GM21515 (cell line): Measurements from ENCODE around the gene ANGPTL3.
A peak's percentile ranks its signal among the peaks of the same experiment; 100 is the strongest.

Source experiments
- ATAC-seq: cut with Tn5 transposase; IDR thresholded peaks from one replicate; pipeline ENCODE4 v1.9.1; 2021; ENCODE audit not compliant: unreplicated experiment

The ANGPTL3 gene

DNA sequence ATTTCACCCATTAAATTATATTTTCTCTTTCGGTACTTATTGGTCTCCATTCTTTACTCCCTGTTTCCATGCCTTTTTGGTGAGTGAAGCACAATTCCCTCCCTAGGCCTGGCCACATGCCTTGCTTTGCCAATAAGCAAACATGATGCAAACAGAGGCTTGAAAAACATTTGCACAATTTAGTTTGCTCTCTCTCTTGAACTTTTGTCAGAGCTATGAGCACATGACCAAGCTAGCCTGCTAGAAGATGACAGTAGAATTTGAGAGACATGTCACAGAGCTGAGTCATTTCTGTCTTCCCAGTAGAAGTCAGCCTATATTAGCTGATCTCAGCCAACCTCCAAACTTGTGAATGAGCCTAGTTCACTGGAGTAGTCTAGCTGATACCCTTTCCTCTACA lies 24.6 kb downstream of the ANGPTL3 start:
- peak; percentile 86 for ATAC-seq

DNA sequence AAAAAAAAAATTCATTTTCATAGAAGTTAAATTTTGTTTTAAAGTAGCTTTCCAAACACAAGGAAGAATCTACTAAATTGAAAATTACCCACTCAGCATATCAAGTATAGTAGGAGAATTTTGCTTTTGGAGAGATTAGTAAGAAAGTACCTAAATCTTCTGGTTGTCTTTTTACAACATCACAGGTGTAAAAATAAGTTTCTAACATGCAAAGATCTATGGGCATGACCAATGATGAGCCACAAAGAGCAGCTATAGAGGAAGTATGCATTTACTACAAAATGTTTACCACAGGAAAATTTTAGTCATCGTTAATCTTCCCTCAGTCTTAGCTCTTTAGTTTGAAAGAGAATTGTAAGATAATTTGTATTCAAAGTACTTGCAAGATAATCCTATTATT lies 28.1 kb downstream of the ANGPTL3 start:
- no peak for ATAC-seq

DNA sequence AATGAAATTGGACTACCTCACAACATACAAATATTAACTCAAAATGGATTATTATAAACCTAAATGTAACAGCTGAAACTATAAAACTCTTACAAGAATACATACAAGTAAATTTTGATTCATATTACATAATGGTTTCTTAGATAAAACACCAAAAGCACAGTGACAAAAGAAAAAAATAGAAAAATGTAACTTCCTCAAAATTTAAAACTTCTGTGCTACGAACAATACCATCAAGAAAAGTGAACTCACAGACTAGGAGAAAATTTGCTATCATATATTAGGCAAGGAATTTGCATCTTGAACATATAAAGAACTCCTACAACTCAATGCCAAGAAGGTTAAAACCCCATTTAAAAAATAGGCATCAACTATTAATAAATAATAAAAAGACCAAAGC lies 31.2 kb downstream of the ANGPTL3 start:
- ATAC-seq: no peak

DNA sequence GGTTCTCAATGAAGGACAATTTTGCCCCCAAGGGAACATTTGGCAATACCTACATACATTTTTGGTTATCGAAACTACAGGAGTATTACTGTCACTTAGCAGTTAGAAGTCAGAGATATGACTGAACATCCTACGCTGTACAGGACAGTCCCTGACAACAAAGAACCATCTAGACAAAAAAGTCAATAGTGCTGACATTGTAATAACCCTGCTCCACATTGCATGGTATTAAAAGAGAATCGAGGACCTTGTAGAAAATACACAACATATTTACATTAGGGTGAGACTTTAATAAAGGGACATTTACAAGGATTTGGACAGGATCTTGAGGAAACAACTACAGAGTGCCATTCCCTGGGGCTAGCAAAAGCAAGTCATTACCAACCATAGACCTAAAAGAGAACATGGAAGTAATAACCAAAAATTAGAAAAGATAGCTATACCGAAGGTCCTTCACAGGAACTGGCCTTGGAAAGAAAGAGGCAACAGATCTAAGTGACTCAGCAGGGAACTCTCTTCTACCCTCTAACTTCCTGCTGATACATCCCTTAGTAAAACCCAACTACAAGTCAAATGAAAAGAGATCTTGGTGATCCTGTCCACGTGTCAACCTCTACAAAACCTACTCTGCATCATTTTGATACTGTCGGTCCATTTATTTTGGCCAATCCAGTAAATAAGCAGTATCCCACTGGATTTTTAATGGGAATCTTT lies 40.2 kb downstream of the ANGPTL3 start:
- ATAC-seq: no peak

DNA sequence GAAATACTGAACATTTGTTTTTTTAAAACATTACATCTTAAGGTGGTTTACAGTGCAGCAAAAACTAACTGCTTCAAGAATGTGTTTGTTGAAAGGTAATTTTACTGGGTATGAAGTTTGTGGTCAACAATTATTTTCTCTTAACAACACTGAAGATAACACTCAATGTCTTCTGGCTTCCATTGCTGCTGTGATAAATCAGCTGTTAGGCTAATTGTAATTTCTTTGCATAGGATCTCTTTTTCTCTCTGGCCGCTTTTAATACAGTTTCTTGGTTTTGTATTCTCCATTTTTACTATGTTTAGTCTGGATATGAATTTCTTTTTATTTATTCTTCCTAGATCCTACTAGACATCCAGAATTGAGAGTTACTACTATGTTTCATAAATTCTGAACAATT lies 46.0 kb downstream of the ANGPTL3 start:
- no peak for ATAC-seq

DNA sequence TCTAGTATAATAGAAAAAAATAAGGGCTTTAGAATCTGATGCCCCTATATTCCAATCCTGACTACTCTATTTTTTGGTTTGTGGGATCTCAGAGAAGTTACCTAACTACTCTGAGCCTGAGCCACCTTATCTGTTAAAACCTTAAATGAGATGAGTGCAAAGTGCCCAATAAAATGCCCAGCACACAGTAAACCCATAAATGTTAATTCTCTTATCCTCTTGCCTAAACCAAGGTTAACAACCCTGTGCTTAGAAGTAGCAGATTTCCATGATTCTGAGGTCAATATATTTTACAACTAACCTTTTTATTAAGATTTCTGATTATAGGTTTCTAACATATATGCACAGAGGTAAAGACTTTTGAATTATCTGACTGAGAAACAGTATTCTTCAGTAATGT lies 55.1 kb downstream of the ANGPTL3 start:
- no peak for ATAC-seq

DNA sequence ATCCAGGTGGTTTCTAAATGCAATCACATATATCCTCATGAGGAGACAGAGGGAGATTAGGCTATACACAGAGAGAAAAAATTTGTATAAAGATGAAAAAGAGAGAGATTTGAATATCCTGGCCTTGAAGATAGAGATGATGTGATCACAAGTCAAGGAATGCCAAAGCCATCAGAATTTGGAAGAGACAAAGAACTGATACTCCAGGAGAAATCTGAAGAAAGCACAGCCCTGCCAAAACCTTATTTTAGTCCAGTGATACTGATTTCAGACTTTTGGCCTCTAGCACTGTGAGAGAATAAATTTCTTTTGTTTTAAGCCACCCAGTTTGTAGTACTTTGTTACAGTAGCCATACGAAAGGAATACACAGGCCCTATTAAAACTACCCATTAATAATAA lies 57.4 kb downstream of the ANGPTL3 start:
- ATAC-seq: no peak
